Stimulated activated CD4-positive, alpha-beta T cell treated with anti-CD3 and anti-CD28 coated beads, Interleukin-4, amount 100 ng/mL, for 24 hours (primary cell): Measurements from ENCODE around the gene DDIT4.
"Not testable (repeated sequence)": the region's sequence is repeated elsewhere in the genome, so short reads cannot be mapped to it uniquely, and the experiment has no call there.

Source experiments
- DNase-seq: peaks from one replicate; pipeline ENCODE4 v3.0.0-alpha.2; 2020

The DDIT4 gene

GRCh38 chr10:72296829-72297280 lies 23.1 kb downstream of the DDIT4 start:
- DNase-seq = not testable (repeated sequence)

GRCh38 chr10:72297281-72297804 lies 23.6 kb downstream of the DDIT4 start:
- peak; percentile 97 for DNase-seq

GRCh38 chr10:72297805-72298591 lies 24.3 kb downstream of the DDIT4 start:
- peak; percentile 93 for DNase-seq

GRCh38 chr10:72298592-72299519 lies 25.1 kb downstream of the DDIT4 start:
- no peak for DNase-seq

- no peak for DNase-seq
These were observed 29.9 kb downstream of the DDIT4 start for GRCh38 chr10:72303424-72304128.

GRCh38 chr10:72306215-72306760 lies 32.6 kb downstream of the DDIT4 start:
- DNase-seq = no peak

GRCh38 chr10:72307711-72308110 lies 34.0 kb downstream of the DDIT4 start:
- DNase-seq = not testable (repeated sequence)

GRCh38 chr10:72308320-72308987 lies 34.7 kb downstream of the DDIT4 start:
- DNase-seq = peak; percentile 32

GRCh38 chr10:72309290-72310240 lies 35.8 kb downstream of the DDIT4 start:
- no peak for DNase-seq

- DNase-seq = no peak
These were observed 36.5 kb downstream of the DDIT4 start for GRCh38 chr10:72310241-72310633.

GRCh38 chr10:72310636-72311035 lies 36.9 kb downstream of the DDIT4 start:
- DNase-seq = no peak

- no peak for DNase-seq
These were observed 37.9 kb downstream of the DDIT4 start for GRCh38 chr10:72311667-72312066.

- DNase-seq = no peak
These were observed 39.2 kb downstream of the DDIT4 start for GRCh38 chr10:72312865-72313391.

GRCh38 chr10:72314263-72314662 lies 40.5 kb downstream of the DDIT4 start:
- DNase-seq = no peak

- DNase-seq = no peak
These were observed 41.3 kb downstream of the DDIT4 start for GRCh38 chr10:72315054-72315453.

- no peak for DNase-seq
These were observed 42.1 kb downstream of the DDIT4 start for GRCh38 chr10:72315611-72316385.

- DNase-seq = no peak
These were observed 42.6 kb downstream of the DDIT4 start for GRCh38 chr10:72316386-72316700.

GRCh38 chr10:72316748-72317435 lies 43.2 kb downstream of the DDIT4 start:
- no peak for DNase-seq
